Karpas-422 (cell line): Measurements from ENCODE around the gene CPLANE2. TPM values are rescaled to one million over a fixed set of nuclear protein-coding genes. Genes with fewer than 3 reads are reported as not detected.

Experiments
- DNase-seq: peaks from one replicate; pipeline ENCODE4 v3.0.0-alpha.2; 2015
- H2AFZ ChIP-seq: fragments of 200-600 bp; sonication (generic); 2 replicates; pipeline ENCODE4 v1.6.1; 2014; ENCODE audit warnings: antibody characterized with exemption, low read length, mixed read lengths
- H3K27ac ChIP-seq: fragments of 200-600 bp; sonication (generic); 2 replicates; pipeline ENCODE4 v1.5.1; 2014; ENCODE audit warnings: mild to moderate bottlenecking, low read length, moderate library complexity
- H3K27me3 ChIP-seq: fragments of 200-600 bp; sonication (generic); 2 replicates; pipeline ENCODE4 v1.6.1; 2014; ENCODE audit warnings: low read length, mixed read lengths
- H3K36me3 ChIP-seq: fragments of 200-600 bp; sonication (generic); 2 replicates; pipeline ENCODE4 v1.6.1; 2014; ENCODE audit warnings: low read length, mixed read lengths; ENCODE audit not compliant: insufficient read depth
- H3K4me1 ChIP-seq: fragments of 200-600 bp; sonication (generic); 2 replicates; pipeline ENCODE4 v1.6.1; 2014; ENCODE audit warnings: mild to moderate bottlenecking, low read length, mixed read lengths
- H3K4me2 ChIP-seq: fragments of 200-600 bp; sonication (generic); 2 replicates; pipeline ENCODE4 v1.6.1; 2014; ENCODE audit warnings: low read length, low read depth, mild to moderate bottlenecking; ENCODE audit not compliant: poor library complexity, severe bottlenecking
- H3K4me3 ChIP-seq: fragments of 200-600 bp; sonication (generic); 2 replicates; pipeline ENCODE4 v1.5.1; 2014; ENCODE audit warnings: mild to moderate bottlenecking, antibody characterized with exemption, low read length, mixed read lengths
- H3K79me2 ChIP-seq: fragments of 200-600 bp; sonication (generic); 2 replicates; pipeline ENCODE4 v1.6.1; 2014; ENCODE audit warnings: mild to moderate bottlenecking, low read length, mixed read lengths
- H3K9ac ChIP-seq: fragments of 200-600 bp; sonication (generic); 2 replicates; pipeline ENCODE4 v1.6.0; 2014; ENCODE audit warnings: low read length
- H3K9me2 ChIP-seq: fragments of 200-600 bp; sonication (generic), shearing (Covaris generic); replicated peaks from 2 replicates; pipeline ENCODE4 v1.6.0; 2014; ENCODE audit warnings: mild to moderate bottlenecking, low read length, moderate library complexity; ENCODE audit not compliant: insufficient read depth
- H3K9me3 ChIP-seq: fragments of 300-700, 200-600 bp; sonication (generic); 2 replicates; pipeline ENCODE4 v1.6.1; 2014; ENCODE audit warnings: low read length, mixed read lengths
- H4K20me1 ChIP-seq: fragments of 200-600 bp; sonication (generic); 2 replicates; pipeline ENCODE4 v1.6.1; 2014; ENCODE audit warnings: mild to moderate bottlenecking, antibody characterized with exemption, low read length, low read depth; ENCODE audit not compliant: insufficient read depth
- small RNA-seq: library from RNA; depleted of rRNA; stranded (forward); fragments of <200 nt; gene quantifications from one replicate; pipeline ENCODE3, GENCODE V24; 2014
- total RNA-seq: library from RNA; depleted of rRNA; stranded (reverse); fragments of >200 nt; shearing (Covaris generic); gene quantifications from 2 replicates; pipeline ENCODE4 v1.2.3, GENCODE V29; 2014; ENCODE audit warnings: low replicate concordance; rRNA removed

CPLANE2 gene
- total RNA-seq, 1 experiment from 2014 or later = 2.6 TPM

GRCh38 chr1:16181887-16182719 is 54.9 kb downstream of the CPLANE2 start:
- H3K9ac ChIP-seq = no peak overlapping the region
- H3K4me3 ChIP-seq = no peak overlapping the region
- no peak for DNase-seq
- no peaks in the 10 kb centered on the region for H3K79me2 ChIP-seq
- no peaks in the 10 kb centered on the region for H3K9me2 ChIP-seq
- H3K36me3 ChIP-seq = no peaks in the 10 kb centered on the region
- no peaks in the 10 kb centered on the region for H3K9me3 ChIP-seq
- H2AFZ ChIP-seq = no peak overlapping the region
- H3K27me3 ChIP-seq = no peaks in the 10 kb centered on the region
- H3K4me1 ChIP-seq = no peaks in the 10 kb centered on the region
- no peak overlapping the region for H3K27ac ChIP-seq
- no peak overlapping the region for H3K4me2 ChIP-seq
- no peaks in the 10 kb centered on the region for H4K20me1 ChIP-seq

Small RNAs within 50 kb of the gene (small RNA-seq; reads per million reads assigned to genes)
- gene MT1XP1 = not detected

Other genes with a start within 250 kb of the CPLANE2 start
- 0.04 TPM in 1 of 2 replicates, not detected in the other for gene SRARP, start 232.9 kb downstream of the CPLANE2 start, total RNA-seq
- gene HSPB7, start 219.1 kb downstream of the CPLANE2 start, total RNA-seq = not detected in 2 replicates
- not detected in 2 replicates for gene CLCNKA, start 215.1 kb downstream of the CPLANE2 start, total RNA-seq
- gene CLCNKB, start 193.4 kb downstream of the CPLANE2 start, total RNA-seq = not detected in 2 replicates
- gene FAM131C, start 163.5 kb downstream of the CPLANE2 start, total RNA-seq = not detected in 2 replicates
- gene EPHA2, start 81.1 kb downstream of the CPLANE2 start, total RNA-seq = not detected in 2 replicates
- 2.2 and 2.5 TPM in 2 replicates for gene ARHGEF19, start 24.5 kb downstream of the CPLANE2 start, total RNA-seq
- 27.9 and 31.7 TPM in 2 replicates for gene FBXO42, start 115.3 kb upstream of the CPLANE2 start, total RNA-seq
- gene SZRD1, start 130.1 kb upstream of the CPLANE2 start, total RNA-seq = 34.5 and 52.2 TPM in 2 replicates
- 1.2 and 1.4 TPM in 2 replicates for gene SPATA21, start 200.2 kb upstream of the CPLANE2 start, total RNA-seq
- gene NECAP2, start 203.5 kb upstream of the CPLANE2 start, total RNA-seq = 50.4 and 54.9 TPM in 2 replicates